GM21447 (cell line): ENCODE data around the gene DNAJC5.
"Not testable (repeated sequence)": the region's sequence is repeated elsewhere in the genome, so short reads cannot be mapped to it uniquely, and the experiment has no call there.

ENCODE experiments used
- ATAC-seq: cut with Tn5 transposase; IDR thresholded peaks from one replicate; pipeline ENCODE4 v1.9.1; 2021; ENCODE audit not compliant: unreplicated experiment

The DNAJC5 gene

DNA sequence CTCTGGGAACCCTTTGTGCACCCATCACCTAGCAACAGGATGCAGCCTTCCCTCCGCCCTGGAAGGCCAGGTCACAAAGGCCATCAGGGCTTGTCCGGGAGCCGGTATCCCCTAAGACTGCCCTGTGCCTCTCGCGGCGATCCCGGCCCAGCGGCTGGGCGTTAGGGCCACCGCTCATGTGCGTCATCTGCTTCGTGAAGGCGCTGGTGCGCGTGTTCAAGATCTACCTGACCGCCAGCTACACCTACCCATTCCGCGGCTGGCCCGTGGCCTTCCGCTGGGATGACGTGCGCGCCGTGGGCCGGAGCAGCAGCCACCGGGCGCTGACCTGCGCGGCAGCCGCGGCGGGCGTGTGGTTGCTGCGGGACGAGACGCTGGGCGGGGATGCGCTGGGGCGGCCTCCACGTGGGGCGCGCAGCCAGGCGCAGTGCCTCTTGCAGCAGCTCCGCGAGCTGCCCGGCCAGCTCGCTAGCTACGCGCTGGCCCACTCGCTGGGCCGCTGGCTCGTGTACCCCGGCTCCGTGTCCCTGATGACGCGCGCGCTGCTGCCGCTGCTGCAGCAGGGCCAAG is 33.5 kb upstream of the DNAJC5 start, which contains the start of gene ABHD16B:
Gene ABHD16B, plus strand, starts transcription at position 134 of the 570 bp plus-strand sequence. Its CDS starts 43 bp downstream, at position 177.
- ATAC-seq = no peak

DNA sequence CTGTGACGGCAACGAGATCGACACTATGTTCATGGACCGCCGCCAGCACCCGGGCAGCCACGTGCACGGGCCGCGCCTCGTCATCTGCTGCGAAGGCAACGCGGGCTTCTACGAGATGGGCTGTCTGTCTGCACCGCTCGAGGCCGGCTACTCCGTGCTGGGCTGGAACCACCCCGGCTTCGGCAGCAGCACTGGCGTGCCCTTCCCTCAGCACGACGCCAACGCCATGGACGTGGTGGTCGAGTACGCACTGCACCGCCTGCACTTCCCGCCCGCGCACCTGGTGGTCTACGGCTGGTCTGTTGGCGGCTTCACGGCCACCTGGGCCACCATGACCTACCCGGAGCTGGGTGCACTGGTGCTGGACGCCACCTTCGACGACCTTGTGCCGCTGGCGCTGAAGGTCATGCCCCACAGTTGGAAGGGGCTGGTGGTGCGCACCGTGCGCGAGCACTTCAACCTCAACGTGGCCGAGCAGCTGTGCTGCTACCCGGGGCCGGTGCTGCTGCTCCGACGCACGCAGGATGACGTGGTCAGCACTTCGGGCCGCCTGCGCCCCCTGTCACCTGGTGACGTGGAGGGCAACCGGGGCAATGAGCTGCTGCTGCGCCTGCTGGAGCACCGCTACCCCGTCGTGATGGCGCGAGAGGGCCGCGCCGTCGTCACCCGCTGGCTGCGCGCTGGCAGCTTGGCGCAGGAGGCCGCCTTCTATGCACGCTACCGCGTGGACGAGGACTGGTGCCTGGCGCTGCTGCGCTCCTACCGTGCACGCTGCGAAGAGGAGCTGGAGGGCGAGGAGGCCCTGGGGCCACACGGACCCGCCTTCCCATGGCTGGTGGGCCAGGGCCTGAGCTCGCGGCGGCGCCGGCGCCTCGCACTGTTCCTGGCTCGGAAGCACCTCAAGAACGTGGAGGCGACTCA is 32.7 kb upstream of the DNAJC5 start:
- no peak for ATAC-seq

DNA sequence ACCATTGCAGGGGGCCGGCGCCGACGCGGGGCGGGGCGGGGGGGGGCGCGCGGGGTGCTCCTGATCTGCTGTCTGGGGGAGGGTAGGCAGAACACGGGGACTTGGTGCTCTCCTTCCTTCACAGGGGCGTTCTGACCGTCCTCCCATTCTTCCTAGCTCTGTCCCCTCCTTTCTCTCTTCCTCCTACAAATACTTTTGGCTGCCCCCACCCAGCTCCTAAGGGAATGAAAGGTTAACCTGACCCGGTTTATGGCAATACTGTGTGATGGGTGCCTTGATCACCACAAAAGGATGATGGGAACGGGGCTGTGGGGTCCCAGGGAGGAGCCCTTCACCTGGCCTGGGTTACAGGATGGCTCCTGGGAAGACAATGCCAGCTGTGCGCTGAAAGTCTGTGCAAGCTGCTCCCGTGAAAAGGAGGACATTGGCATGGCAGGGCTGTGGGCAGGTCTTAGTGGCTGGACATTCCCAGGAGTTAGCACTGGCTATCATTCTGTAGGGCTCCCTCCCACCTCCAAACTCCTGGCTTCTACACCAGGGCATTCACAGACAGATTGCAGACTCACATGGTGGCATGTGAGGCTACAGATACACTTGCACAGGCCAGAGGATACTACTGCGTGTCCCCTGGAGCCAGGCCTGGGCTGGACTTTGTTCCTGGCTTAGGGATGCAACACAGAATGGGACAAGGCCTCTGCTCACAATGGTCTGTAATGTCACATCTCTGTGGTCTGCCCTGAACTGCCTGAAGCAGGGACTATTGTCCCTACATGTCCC is 31.7 kb upstream of the DNAJC5 start:
- no peak for ATAC-seq

DNA sequence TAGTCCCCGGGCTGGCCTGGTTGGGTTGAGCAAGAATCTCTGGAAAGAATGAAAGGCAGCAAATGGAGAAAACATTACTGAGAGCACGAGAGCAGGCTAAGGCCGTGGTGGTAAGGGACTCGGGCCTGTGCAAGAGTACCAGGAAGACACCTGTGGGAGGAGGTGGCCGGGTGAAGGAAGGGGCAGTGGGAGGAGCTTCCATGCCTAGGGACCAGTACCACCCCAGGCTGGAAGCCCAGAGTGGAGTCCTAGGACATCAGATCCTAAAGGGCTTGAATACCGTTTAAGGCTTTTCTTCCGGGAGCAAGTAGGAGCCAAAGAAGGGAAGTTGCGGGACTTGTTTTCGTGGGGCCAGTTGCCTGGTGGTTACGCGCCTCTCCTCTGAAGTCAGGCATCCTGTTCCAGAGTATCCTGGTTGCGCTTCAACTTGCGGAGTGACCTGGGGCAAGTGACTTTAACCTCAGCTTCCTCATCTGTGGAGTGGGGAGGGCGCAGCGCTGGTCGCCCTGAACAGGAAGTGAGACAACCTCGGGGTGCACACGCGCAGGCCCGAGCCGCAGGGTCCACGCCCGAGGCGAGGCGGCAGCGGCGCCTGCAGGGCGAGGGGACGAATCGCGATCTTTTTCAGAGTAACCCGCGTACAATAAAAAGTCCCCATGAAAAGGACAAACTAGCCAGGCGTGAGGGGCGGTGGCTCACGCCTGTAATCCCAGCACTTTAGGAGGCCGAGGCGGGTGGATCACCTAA is 31.0 kb upstream of the DNAJC5 start:
- ATAC-seq = peak; percentile 71

DNA sequence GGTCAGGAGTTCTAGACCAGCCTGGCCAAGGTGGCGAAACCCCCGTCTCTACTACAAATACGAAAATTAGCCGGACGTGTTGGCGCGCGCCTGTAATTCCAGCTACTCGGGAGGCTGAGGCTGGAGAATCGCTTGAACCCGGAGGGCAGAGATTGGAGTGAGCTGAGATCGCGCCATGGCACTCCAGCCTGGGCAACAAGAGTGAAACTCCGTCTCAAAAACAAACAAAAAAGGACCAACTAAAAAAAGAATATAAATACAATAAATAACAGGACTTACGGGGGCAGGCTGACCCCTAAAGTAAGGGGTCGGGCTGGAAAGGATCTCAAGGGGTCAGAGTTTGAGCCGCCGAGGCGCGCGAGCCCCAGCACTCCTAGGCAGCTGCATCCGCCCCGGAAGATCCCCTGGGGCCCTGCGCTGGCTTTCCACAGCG is 30.4 kb upstream of the DNAJC5 start:
- no peak for ATAC-seq

DNA sequence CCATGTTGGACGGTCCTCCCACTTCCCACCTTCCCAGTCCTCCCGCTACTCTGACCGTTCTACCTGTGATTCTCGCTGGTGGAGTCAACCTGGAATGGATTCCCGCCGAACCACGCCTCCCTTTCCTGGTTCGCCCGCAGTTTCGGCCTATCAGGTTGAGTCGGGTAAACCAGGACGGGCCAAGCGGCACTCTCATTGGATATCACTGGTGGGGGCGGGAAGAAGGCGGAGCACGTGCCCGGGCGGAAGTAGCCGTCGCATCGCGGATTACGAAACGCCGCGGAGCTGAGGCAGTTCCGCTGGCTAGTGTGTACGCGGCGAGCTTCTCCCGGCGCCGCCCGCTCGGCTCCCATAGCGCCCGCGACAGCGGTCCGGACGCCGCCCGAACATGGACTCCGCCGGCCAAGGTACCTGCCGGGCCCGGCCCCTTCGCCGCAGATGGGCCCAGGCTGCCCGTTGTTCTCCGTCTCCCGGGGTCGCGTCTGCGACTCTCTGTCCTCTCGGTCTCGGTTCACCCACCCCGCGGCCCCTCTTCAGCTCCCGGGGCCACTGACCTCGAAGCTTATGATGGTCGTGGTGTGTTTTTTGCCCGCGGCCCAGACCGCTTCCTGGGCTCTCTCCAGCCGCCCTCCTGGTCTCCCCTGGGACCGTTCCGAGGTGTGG is 29.8 kb upstream of the DNAJC5 start, which contains the start of gene TPD52L2:
Gene TPD52L2, plus strand, starts transcription at position 293 of the 663 bp plus-strand sequence. Its CDS starts 96 bp downstream, at position 389.
- peak; percentile 61 for ATAC-seq

DNA sequence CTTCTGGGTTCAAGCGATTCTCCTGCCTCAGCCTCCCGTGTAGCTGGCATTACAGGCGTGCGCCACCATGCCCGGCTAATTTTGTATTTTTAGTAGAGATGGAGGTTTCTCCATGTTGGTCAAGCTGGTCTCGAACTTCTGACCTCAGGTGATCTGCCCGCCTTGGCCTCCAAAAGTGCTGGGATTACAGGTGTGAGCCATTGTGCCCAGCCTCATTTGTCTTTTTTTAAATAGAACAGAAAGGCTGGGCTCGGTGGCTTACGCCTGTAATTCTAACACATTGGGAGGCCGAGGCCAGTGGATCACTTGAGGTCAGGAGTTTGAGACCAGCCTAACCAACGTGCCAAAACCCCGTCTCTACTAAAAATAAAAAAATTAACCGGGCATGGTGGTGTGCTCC is 27.9 kb upstream of the DNAJC5 start:
- ATAC-seq = not testable (repeated sequence)

DNA sequence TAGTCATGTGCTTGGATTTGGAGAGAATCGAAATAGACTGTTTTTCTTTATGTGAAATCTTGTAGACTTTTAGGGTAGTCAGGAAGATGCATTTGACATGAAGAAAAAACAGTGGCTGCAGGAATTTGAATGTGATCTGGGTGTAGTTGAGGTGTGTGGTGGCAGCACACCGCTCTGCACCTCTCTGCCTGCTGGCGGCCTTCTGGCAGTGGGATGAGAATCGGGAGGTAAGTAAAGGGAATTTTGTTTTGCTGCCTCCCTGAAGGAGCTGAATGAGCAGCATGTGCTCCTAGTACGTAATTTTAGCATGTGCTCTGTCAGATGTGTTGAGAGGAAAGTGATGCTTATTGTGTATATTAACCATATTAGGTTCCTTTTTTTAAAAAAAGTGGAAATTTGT is 26.7 kb upstream of the DNAJC5 start:
- ATAC-seq = no peak

DNA sequence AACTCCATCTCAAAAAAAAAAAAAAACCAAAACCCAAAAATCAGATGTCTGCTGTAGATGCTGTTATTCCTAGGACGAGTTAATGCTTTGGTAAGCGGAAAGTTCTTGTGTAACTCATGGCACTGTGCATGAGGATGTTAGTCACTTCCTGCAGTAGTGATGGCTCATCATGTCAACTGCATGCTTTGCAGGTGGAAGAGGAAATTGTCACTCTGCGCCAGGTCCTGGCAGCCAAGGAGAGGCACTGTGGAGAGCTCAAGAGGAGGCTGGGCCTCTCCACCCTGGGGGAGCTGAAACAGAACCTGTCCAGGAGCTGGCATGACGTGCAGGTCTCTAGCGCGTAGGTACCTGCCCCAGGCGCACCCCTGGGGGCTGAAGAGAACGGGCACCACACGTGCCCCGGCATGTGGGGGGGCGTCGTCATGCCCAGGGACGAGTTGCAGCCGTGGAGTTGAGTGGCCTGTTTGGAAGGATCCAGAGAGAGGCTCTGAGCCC is 21.4 kb upstream of the DNAJC5 start:
- no peak for ATAC-seq

DNA sequence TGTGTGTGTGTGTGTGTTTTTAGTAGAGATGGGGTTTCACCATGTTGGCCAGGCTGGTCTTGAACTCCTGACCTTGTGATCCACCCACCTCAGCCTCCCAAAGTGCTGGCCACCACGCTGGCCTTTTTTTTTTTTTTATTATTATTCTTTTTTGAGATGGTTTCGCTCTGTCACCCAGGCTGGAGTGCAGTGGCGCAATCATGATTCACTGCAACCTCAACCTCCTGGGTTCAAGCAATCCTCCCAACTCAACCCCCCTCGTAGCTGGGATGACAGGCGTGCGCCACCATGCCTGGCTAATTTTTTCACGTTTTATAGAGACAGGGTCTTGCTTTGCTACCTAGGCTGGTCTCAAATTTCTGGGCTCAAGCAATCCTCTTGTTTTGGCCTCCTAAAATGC is 20.7 kb upstream of the DNAJC5 start:
- ATAC-seq = not testable (repeated sequence)

DNA sequence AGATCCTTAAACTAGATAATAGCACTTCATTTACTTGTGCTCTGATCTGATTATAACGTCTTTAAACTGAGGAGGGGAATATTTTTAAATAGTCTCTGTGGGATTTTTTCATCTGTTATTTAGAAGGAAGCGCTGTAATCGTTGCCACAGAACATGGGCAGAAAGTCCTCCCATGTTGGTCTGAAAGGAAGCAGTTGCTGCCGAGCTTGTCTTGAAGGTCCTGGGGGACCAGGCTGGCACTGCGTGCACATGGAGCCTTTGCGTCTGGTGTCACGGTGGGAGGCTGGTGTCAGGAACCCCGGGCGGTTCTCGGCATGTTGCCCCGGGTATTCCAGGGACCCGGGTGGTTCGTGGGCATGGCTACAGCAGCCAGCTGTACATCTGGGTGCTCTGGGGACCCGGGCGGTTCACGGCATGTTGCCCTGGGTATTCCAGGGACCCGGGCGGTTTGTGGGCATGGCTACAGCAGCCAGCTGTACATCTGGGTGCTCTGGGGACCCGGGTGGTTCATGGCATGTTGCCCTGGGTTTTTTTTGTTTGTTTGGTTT is 18.4 kb upstream of the DNAJC5 start:
- ATAC-seq = no peak

DNA sequence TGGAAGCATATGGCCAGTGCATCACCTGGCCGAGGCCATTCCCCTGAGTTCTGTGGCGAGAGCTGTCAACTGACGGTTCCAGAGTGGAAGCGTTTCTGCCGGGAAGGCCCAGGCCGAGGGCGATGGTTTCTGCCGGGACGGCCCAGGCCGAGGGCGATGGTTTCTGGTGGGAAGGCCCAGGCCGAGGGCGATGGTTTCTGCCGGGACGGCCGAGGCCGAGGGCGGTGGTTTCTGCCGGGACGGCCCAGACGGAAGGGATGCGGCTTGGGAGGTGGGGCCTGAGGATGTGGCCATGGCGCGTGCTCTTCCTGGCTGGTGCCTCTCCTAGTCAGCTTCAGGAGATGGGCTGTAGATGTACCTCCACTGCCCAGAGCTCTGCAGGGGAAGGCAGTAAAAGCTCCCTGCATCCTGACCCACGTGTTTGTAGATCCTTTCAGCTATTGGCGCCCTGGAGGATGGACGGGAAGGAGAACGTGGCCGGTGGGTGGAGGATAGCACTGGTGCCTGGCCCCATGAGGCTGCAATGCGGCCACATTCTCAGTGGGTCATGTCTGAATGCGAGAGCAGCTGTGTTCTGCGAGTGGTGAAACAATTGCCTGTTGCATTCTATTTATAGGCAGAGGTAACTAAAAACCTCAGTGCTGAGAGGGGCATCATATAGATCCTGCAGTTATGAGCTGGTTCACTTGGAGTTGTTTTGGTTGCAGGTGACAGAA is 17.0 kb upstream of the DNAJC5 start:
- ATAC-seq = no peak

DNA sequence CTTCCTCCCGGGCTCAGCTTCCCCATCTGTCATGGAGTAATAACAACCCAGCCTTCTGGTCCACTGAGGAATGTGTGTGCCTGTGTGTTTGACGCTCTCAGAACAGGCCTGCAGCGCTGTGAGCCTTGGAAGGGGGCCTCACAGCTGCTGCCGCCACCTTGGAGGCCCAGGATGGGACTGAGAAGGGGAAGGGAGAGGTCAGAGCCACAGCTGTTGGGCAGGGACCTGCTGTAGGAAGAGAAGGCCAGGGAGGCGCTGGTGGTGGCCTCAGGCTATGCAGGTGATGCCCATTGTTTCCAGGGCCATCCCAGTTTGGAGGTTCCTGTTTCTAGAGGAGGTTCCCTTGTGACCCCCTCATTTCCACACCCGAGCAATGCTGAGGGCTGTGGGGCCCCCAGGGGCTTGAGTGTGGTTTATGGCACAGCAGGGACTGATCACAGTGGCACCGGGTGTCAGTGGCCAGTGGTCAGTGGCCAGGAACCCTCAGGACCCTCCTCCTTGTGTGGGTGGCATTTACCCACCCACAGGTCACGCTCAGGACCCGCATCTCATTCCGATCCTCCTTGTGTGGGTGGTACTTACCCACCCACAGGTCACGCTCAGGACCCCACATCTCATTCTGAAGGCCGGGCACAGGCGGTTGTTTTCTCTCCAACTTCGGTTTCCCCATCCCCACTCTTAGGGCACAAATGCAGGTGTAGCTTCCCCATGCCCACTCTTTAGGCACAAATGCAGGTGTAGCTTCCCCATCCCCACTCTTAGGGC is 15.8 kb upstream of the DNAJC5 start:
- ATAC-seq = no peak

DNA sequence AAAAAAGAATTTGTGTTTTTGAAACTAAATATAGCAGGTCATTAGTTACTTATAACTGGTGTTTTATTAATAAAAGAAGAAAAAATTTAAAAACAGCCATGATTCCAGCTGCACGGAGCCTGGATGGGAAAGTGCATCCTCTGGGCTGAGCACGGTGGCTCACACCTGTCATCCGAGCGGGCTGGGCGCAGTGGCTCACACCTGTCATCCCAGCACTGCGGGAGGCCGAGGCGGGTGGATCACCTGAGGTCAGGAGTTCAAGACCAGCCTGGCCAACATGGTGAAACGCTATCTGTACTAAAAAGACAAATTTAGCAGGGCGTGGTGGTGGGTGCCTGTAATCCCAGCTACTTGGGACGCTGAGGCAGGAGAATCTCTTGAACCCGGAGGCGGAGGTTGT is 14.0 kb upstream of the DNAJC5 start:
- not testable (repeated sequence) for ATAC-seq

DNA sequence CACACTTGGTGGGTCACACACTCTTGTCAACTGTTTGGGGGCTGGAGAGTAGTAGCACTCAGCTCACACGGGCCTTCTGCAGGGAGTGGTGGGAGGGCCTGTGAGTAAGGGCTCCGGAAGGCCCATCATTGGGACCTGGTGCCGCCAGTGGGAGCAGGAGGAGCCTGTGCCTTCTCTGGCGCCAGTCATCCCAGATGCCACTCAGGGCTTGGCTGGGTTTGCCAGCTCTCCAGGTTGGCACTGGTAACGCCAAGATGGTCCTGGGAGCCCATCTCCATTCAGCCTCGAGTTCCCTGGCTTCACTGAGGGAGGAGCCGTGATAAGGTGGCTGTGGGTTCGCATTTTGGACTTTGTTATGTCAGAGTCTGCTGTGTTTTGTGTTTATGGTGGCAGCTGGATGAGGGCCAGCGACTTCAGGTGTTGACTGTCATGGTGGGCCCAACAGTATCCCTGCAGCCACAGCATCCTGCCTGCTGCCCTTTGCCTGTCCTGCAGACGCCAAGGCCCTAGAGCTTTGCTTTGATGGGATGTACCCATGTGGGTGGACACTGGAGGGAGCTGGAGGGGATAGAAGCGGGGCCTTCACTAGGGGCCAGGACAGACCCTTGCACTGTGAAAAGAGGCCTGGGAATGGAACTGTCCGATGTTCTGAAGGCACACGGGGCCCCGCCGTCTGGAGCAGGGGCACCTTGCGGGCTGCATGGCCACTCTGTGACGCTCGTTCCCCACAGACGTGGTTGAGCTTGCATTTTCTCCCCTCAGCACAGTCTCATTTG is 13.3 kb upstream of the DNAJC5 start:
- ATAC-seq = no peak

DNA sequence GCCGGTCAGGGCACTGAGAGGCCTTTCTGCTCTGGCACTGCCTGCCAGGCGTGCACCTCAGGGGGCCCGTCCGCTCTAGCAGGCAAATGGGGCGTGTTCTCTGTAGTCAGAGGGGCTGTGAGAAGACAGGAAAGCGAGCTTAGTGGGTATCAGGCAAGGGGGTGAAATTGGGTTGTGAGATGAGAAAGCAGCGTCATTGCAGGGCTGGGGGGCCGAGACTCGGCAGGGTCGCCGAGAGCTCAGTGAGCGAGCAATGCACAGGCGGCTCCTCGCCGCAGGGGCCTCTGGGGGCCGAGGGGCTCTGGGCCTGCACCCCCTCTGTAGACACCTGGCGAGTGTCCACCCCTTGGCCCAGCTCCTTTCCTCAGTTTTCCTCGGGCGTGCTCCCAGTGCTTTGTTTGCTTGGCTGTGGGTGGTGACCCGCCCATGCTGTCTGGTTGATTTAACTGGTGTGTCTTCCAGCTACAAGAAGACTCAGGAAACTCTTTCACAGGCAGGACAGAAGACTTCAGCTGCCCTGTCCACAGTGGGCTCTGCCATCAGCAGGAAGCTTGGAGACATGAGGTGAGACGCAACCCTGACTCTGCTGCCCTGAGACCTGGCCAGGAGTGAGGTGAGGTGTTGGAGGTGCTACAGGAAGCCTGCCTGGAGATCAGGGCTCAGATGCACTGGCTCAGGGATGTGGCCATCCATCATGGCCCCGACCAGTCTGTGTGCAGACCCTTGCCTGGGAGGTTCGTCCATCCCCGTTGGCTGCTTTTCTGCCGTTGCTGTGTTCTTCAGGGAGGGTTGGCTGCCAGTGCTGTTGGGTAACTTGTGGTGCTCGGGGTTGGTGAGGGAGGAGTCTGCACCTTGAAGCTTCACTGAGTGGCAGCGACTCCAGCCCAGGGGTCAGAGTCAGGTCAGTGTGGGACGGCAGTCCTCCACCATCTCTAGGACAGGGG is 12.4 kb upstream of the DNAJC5 start:
- ATAC-seq = no peak
